ENCODE data around the gene TCTN1.

- TF ChIP-seq CTCF (IDR thresholded peaks at IDR 0.05), result no peak
- TF ChIP-seq POLR2A (IDR thresholded peaks at IDR 0.05), result no peak
- no peak for TF ChIP-seq POLR2AphosphoS5 (IDR thresholded peaks at IDR 0.05)
- no peak for TF ChIP-seq EP300 (IDR thresholded peaks at IDR 0.05; ENCODE audit: low read depth)
Measured at GRCh38 chr12:110568752-110569151, 45.2 kb upstream of the TCTN1 start.
